Ovary (tissue), 9 donors: ENCODE measurements around the gene CC2D1A. TPM values are rescaled to one million over a fixed set of nuclear protein-coding genes. Genes with fewer than 3 reads are reported as not detected.

Experiments
- DNase-seq, 5 donors: peaks; one replicate each; pipeline ENCODE4 v3.0.0-alpha.2; 2019 to 2020
- H3K27ac ChIP-seq, 2 donors: fragments of 200-600 bp; one replicate each; pipeline versions ENCODE4 v1.5.1 to v1.8.0; 2019 to 2022
- H3K27me3 ChIP-seq: fragments of 200-600 bp; one replicate; pipeline ENCODE4 v1.8.0; 2022
- H3K36me3 ChIP-seq: fragments of 200-600 bp; sonication (generic); one replicate; pipeline ENCODE4 v1.5.1; 2019
- H3K4me1 ChIP-seq: one replicate; pipeline ENCODE4 v1.8.1; 2013; ENCODE audit warnings: mild to moderate bottlenecking, moderate library complexity; ENCODE audit not compliant: insufficient read depth
- H3K4me3 ChIP-seq: fragments of 200-600 bp; sonication (generic); one replicate; pipeline ENCODE4 v1.5.1; 2017
- H3K9me3 ChIP-seq, 2 donors: fragments of 200-600 bp in 1 of 2; sonication (generic) in 1 of 2; one replicate each; pipeline versions ENCODE4 v1.5.1 to v1.8.1; 2013 to 2019; ENCODE audit warnings: mild to moderate bottlenecking in 1 of 2, moderate library complexity in 1 of 2
- CTCF ChIP-seq, 3 donors: fragments of 450-650 bp in 2 of 3; fragments of 200-600 bp in 1 of 3; IDR thresholded peaks; one replicate each; pipeline versions ENCODE4 v1.5.1 to v1.8.0; 2016 to 2022; ENCODE audit warnings: antibody characterized with exemption in 3 of 3, mild to moderate bottlenecking in 1 of 3
- EP300 ChIP-seq: sonication (generic); formaldehyde crosslinking; IDR thresholded peaks from one replicate; pipeline ENCODE4 v1.6.1; 2017; ENCODE audit warnings: antibody characterized with exemption
- POLR2A ChIP-seq: fragments of 450-650 bp; IDR thresholded peaks from one replicate; pipeline ENCODE4 v1.6.1; 2017; ENCODE audit warnings: antibody characterized with exemption, mild to moderate bottlenecking, moderate library complexity
- WGBS, 3 donors: extraction: QIAGEN DNeasy Blood & Tissue Kit in 1 of 3; methylation state at CpG; one replicate each; pipeline versions ENCODE4 v1.1.5 to v1.1.7; 2013 to 2017; 5-methylcytosine and 5-hydroxymethylcytosine counted together
- intact Hi-C, 4 donors: fragments of 100-400 bp; cut with DNase I; formaldehyde crosslinking; loops; one replicate each; pipeline versions ENCODE4 v1.11.0 to v1.15.1; 2022 to 2023
- polyA plus RNA-seq, 2 donors: library from polyadenylated mRNA; stranded (reverse); fragments of 200-250 nt in 1 of 2; fragments of 350-450 nt in 1 of 2; fragmentation: Illumina TruSeq in 1 of 2; extraction: RNeasy Lipid Tissue Mini Kit (QIAGEN cat#74804) in 1 of 2; gene quantifications; one replicate each; pipeline ENCODE4 v1.2.3, GENCODE V29; 2013 to 2014
- total RNA-seq, 7 donors: library from RNA; depleted of rRNA in 2 of 7; stranded (reverse); fragments of >200 nt in 2 of 7; fragmentation: NEBNext Ultra II Directional in 3 of 7; extraction: Animal tissue kit (Norgen Biotek cat#: 25700) in 3 of 7; gene quantifications; one replicate each; pipeline versions ENCODE4 v1.1.0 to v1.2.4, GENCODE V29; 2016 to 2023
- donor health status: DM: no; HTN: no; CAD: no; lungs with moderate emphysema.
- donor health status: DM: no; HTN: no; CAD: no.
- donor health status: Bipolar disorder and iron deficiency.
- donor health status: DM: yes; HTN: yes; CAD: no.
- donor health status: DM: no; HTN: no; CAD: no.
- donor health status: DM: yes; HTN: yes; CAD: no.

The CC2D1A gene
- total and polyA plus RNA-seq, 9 donors = 13.1 to 38.1 (median 29.6) TPM

- no peaks in the 10 kb centered on the region for H3K9me3 ChIP-seq
- H3K27me3 ChIP-seq = no peaks in the 10 kb centered on the region
- no peak overlapping the region for H3K4me3 ChIP-seq
- no peak for TF ChIP-seq CTCF (IDR thresholded peaks at IDR 0.05)
- TF ChIP-seq EP300 = no peak
- TF ChIP-seq POLR2A = no peak
- WGBS, 3 donors = 50 to 59% (median 58%) methylated on average over 12 of the region's 12 CpGs
- intact Hi-C loops = no loop called here
- H3K27ac ChIP-seq = no peak overlapping the region
- H3K4me1 ChIP-seq = no peaks in the 10 kb centered on the region
- DNase-seq = no peak
- H3K36me3 ChIP-seq = no peaks in the 10 kb centered on the region
Measured at GRCh38 chr19:13974073-13974472, 68.1 kb downstream of the CC2D1A start.

GRCh38 chr19:13975870-13976269 lies 69.9 kb downstream of the CC2D1A start:
- 81 to 88% (median 85%) methylated on average over 11 of the region's 11 CpGs for WGBS, 3 donors
- no peak overlapping the region for H3K27ac ChIP-seq
- no peak for DNase-seq
- H3K27me3 ChIP-seq = no peaks in the 10 kb centered on the region
- no peak for TF ChIP-seq EP300
- no peak for TF ChIP-seq CTCF (IDR thresholded peaks at IDR 0.05)
- no peak for TF ChIP-seq POLR2A
- H3K9me3 ChIP-seq = no peaks in the 10 kb centered on the region
- peaks cover 5% of the 10 kb centered on the region for H3K4me1 ChIP-seq
- intact Hi-C loops = no loop called here
- no peak overlapping the region for H3K4me3 ChIP-seq
- H3K36me3 ChIP-seq = no peaks in the 10 kb centered on the region

GRCh38 chr19:13976446-13976845 lies 70.4 kb downstream of the CC2D1A start:
- H3K27me3 ChIP-seq = no peaks in the 10 kb centered on the region
- no peak for TF ChIP-seq POLR2A
- TF ChIP-seq CTCF (IDR thresholded peaks at IDR 0.05) = no peak
- no peak for TF ChIP-seq EP300
- no peaks in the 10 kb centered on the region for H3K36me3 ChIP-seq
- no peak overlapping the region for H3K27ac ChIP-seq
- H3K4me3 ChIP-seq = no peak overlapping the region
- H3K9me3 ChIP-seq = no peaks in the 10 kb centered on the region
- no peak for DNase-seq
- 84 to 90% (median 88%) methylated on average over 12 of the region's 12 CpGs for WGBS, 3 donors
- peaks cover 5% of the 10 kb centered on the region for H3K4me1 ChIP-seq
- intact Hi-C loops = no loop called here

DNA sequence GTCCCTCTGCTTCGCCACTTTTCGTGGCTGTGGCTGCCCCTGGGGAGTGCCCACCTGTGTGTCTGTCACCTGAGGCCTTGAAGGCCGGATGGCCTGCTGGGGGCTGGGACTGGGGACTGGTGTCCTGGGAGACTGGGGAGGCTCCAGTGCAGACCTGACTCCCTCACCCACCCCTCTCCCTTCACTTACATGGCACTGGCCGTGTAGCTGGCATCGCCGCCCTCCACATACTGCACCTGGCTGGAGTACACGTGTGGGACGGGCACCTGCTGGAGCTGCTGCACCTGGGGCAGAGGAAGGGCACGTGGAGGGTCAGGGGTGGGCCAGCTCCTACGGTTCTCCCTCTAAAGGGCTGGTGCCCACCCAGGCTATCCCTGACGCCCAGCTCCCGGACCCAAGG lies 71.8 kb downstream of the CC2D1A start:
- H3K27ac ChIP-seq = peak overlapping the region; percentile 62 to 75
- no peaks in the 10 kb centered on the region for H3K27me3 ChIP-seq
- no peak overlapping the region for H3K4me3 ChIP-seq
- no peaks in the 10 kb centered on the region for H3K36me3 ChIP-seq
- no peaks in the 10 kb centered on the region for H3K9me3 ChIP-seq
- intact Hi-C loops = no loop called here
- TF ChIP-seq POLR2A = no peak
- TF ChIP-seq EP300 = no peak
- TF ChIP-seq CTCF (IDR thresholded peaks at IDR 0.05) = no peak
- DNase-seq = peak in 1 of 5 donors; percentile 42
- 88 to 95% (median 91%) methylated on average over 12 of the region's 12 CpGs for WGBS, 3 donors
- peaks cover 5% of the 10 kb centered on the region for H3K4me1 ChIP-seq
